Endothelial cell of umbilical vein (primary cell): ENCODE measurements around the gene CERS3. TPM values are rescaled to one million over a fixed set of nuclear protein-coding genes. Genes with fewer than 3 reads are reported as not detected.
A peak's percentile ranks its signal among the peaks of the same experiment; 100 is the strongest.

Experiments used
- Bru-seq: library from RNA; stranded (reverse); fragments of 400-500 nt; gene quantifications from one replicate; lab custom pipeline; 2021; lab: Mats Ljungman, UMichigan
- BruChase-seq, 2 experiments: library from RNA; stranded (reverse); fragments of 400-500 nt; gene quantifications; one replicate each; lab custom pipeline; 2021; lab: Mats Ljungman, UMichigan
- BruUV-seq: library from RNA; stranded (reverse); fragments of 400-500 nt; replicated peaks from 2 replicates; lab custom pipeline; 2021; lab: Mats Ljungman, UMichigan
- CTCF ChIA-PET: fragments of 300-600, 350-600 bp; sonication (Branson Sonifier 250); formaldehyde crosslinking; loops from one replicate; lab custom pipeline; 2021; ENCODE audit warnings: antibody characterized with exemption, inconsistent platforms; lab: Charles Lee
- POLR2A ChIA-PET: fragments of 300-600, 350-600 bp; sonication (Branson Sonifier 250); formaldehyde crosslinking; loops from one replicate; lab custom pipeline; 2021; ENCODE audit warnings: antibody characterized with exemption, inconsistent platforms; lab: Charles Lee
- DNase-seq: peaks from one replicate; pipeline ENCODE4 v3.0.0-alpha.2; 2011; ENCODE audit warnings: low read depth, low spot score
- FAIRE-seq: peaks from 2 replicates; lab custom pipeline; 2011; peaks lifted over from hg19 to GRCh38; lab: Jason Lieb, UNC
- H2AFZ ChIP-seq: 2 replicates; pipeline ENCODE4 v1.6.0; 2012; ENCODE audit warnings: low read depth, low read length, control low read depth, inconsistent platforms
- H3K27ac ChIP-seq: 2 replicates; pipeline ENCODE4 v1.5.1; 2011; ENCODE audit warnings: low read depth, mild to moderate bottlenecking, control low read depth, low read length, moderate library complexity; ENCODE audit not compliant: insufficient read depth
- H3K27me3 ChIP-seq, 2 experiments: 2 replicates each; pipeline versions ENCODE4 v1.6.0 to v1.6.1; 2011; ENCODE audit warnings: low read length in 2 of 2, mixed read lengths in 1 of 2; ENCODE audit not compliant: control insufficient read depth in 2 of 2, insufficient read depth in 2 of 2
- H3K36me3 ChIP-seq, 2 experiments: 2 replicates in 1 of 2; 3 replicates in 1 of 2; pipeline ENCODE4 v1.5.1; 2011; ENCODE audit warnings: low read length in 2 of 2, mild to moderate bottlenecking in 1 of 2, moderate library complexity in 1 of 2; ENCODE audit not compliant: control insufficient read depth in 2 of 2, insufficient read depth in 2 of 2; ENCODE audit errors: extremely low read depth in 1 of 2
- H3K4me1 ChIP-seq: 3 replicates; pipeline ENCODE4 v1.5.1; 2011; ENCODE audit warnings: mild to moderate bottlenecking, low read length; ENCODE audit not compliant: control insufficient read depth, insufficient read depth; ENCODE audit errors: extremely low read depth
- H3K4me2 ChIP-seq: 2 replicates; pipeline ENCODE4 v1.6.1; 2011; ENCODE audit warnings: low read length, control low read depth, mixed read lengths; ENCODE audit not compliant: insufficient read depth
- H3K4me3 ChIP-seq, 3 experiments: fragments of 200-600 bp in 1 of 3; sonication (generic), shearing (Covaris generic) in 1 of 3; replicated peaks in 1 of 3; 2 replicates each; pipeline ENCODE4 v1.5.1; 2011 to 2016; ENCODE audit warnings: control low read depth in 3 of 3, low read length in 3 of 3, mild to moderate bottlenecking in 2 of 3, inconsistent platforms in 1 of 3, low read depth in 1 of 3, moderate library complexity in 1 of 3; ENCODE audit not compliant: insufficient read depth in 1 of 3
- H3K79me2 ChIP-seq: 2 replicates; pipeline ENCODE4 v1.6.0; 2012; ENCODE audit warnings: low read length, inconsistent platforms; ENCODE audit not compliant: control insufficient read depth, insufficient read depth
- H3K9ac ChIP-seq: replicated peaks from 2 replicates; pipeline ENCODE3; 2011; ENCODE audit warnings: low read length, control low read depth; ENCODE audit not compliant: insufficient read depth; ENCODE audit errors: extremely low read depth
- H3K9me1 ChIP-seq: replicated peaks from 3 replicates; pipeline ENCODE4 v1.6.0; 2011; ENCODE audit warnings: mild to moderate bottlenecking, low read length; ENCODE audit not compliant: control insufficient read depth, insufficient read depth; ENCODE audit errors: extremely low read depth
- H3K9me3 ChIP-seq: replicated peaks from 2 replicates; pipeline ENCODE4 v1.5.1; 2012; ENCODE audit warnings: low read length, inconsistent platforms; ENCODE audit not compliant: control insufficient read depth, insufficient read depth
- H4K20me1 ChIP-seq: replicated peaks from 2 replicates; pipeline ENCODE3; 2011; ENCODE audit warnings: mild to moderate bottlenecking, low read length; ENCODE audit not compliant: control insufficient read depth, insufficient read depth; ENCODE audit errors: extremely low read depth
- CTCF ChIP-seq, 2 donors: IDR thresholded peaks; 1 replicate in 1 of 2; 2 replicates in 1 of 2; pipeline ENCODE4 v1.5.1; 2011; ENCODE audit warnings: low read length in 2 of 2, mild to moderate bottlenecking in 2 of 2, moderate library complexity in 2 of 2, control low read depth in 1 of 2, inconsistent platforms in 1 of 2, low read depth in 1 of 2; ENCODE audit not compliant: insufficient read depth in 1 of 2; ENCODE audit errors: extremely low read depth in 1 of 2
- EZH2 ChIP-seq: IDR thresholded peaks from 2 replicates; pipeline ENCODE4 v1.6.1; 2012; ENCODE audit warnings: borderline replicate concordance, low read depth, mild to moderate bottlenecking, moderate library complexity, low read length, inconsistent platforms; ENCODE audit not compliant: severe bottlenecking
- FOS ChIP-seq: IDR thresholded peaks from 2 replicates; pipeline ENCODE4 v1.6.1; 2011; ENCODE audit warnings: mild to moderate bottlenecking, low read length, moderate library complexity, borderline replicate concordance; ENCODE audit not compliant: insufficient read depth
- GATA2 ChIP-seq: IDR thresholded peaks from 2 replicates; pipeline ENCODE4 v1.7.0; 2011; ENCODE audit warnings: low read depth, mild to moderate bottlenecking, moderate library complexity, mixed read lengths, low read length; ENCODE audit not compliant: insufficient read length, insufficient read depth
- JUN ChIP-seq: IDR thresholded peaks from 2 replicates; pipeline ENCODE4 v1.6.1; 2011; ENCODE audit warnings: borderline replicate concordance, low read depth; ENCODE audit not compliant: insufficient read length, insufficient read depth
- MAX ChIP-seq: IDR thresholded peaks from 2 replicates; pipeline ENCODE4 v1.6.1; 2011; ENCODE audit not compliant: insufficient read depth, insufficient read length
- MYC ChIP-seq: IDR thresholded peaks from one replicate; pipeline ENCODE4 v1.6.1; 2011; ENCODE audit warnings: mild to moderate bottlenecking, low read depth, low read length
- POLR2A ChIP-seq: IDR thresholded peaks from 2 replicates; pipeline ENCODE4 v1.6.1; 2012; ENCODE audit warnings: low read depth, mild to moderate bottlenecking, control low read depth, low read length
- POLR2AphosphoS5 ChIP-seq: IDR thresholded peaks from 2 replicates; pipeline ENCODE4 v1.6.1; 2012; ENCODE audit warnings: low read depth, mild to moderate bottlenecking, control low read depth, low read length, moderate library complexity; ENCODE audit not compliant: insufficient read depth
- dilution Hi-C: fragments of 300-500 bp; cut with MboI; formaldehyde crosslinking; loops from one replicate; pipeline ENCODE4 v1.15.0; 2019; ENCODE audit warnings: low sequenced_read_pairs; ENCODE audit not compliant: extremely low pct_ligation_motif_present
- intact Hi-C: fragments of 100-400 bp; cut with micrococcal nuclease; formaldehyde crosslinking; loops from one replicate; pipeline ENCODE4 v1.10.0; 2022
- long read RNA-seq: library from polyadenylated mRNA; stranded (forward); transcript quantifications from one replicate; pipeline ENCODE4 v2.0.0, GENCODE V29; 2021
- polyA minus RNA-seq, 3 experiments: library from RNA; depleted of rRNA, polyadenylated mRNA; stranded (reverse); fragments of >200 nt; gene quantifications; 1 replicate in 1 of 3; 2 replicates in 2 of 3; pipeline ENCODE4 v1.2.3, GENCODE V29; 2011
- polyA plus RNA-seq, 4 experiments: library from polyadenylated mRNA; depleted of rRNA in 3 of 4; stranded (reverse) in 3 of 4; unstranded in 1 of 4; fragments of >200 nt; gene quantifications; 2 replicates each; pipeline versions ENCODE4 v1.2.1 to v1.2.3, GENCODE V29; 2011 to 2012; ENCODE audit warnings: missing spikeins in 1 of 4
- total RNA-seq: library from RNA; stranded (reverse); gene quantifications from 2 replicates; pipeline ENCODE4 v1.2.3, GENCODE V29; 2021

The CERS3 gene
- not detected in 2 replicates for total RNA-seq
- not detected in 2 replicates for polyA plus RNA-seq
- polyA plus RNA-seq (2011; cell fraction: cytosol; rRNA removed), result not detected in 2 replicates
- polyA plus RNA-seq (2011; cell fraction: nucleus; rRNA removed), result not detected in 2 replicates
- polyA plus RNA-seq (2012), result not detected in 2 replicates
- not detected in 2 replicates for polyA minus RNA-seq
- not detected for polyA minus RNA-seq (2011; cell fraction: cytosol; rRNA and poly(A)+ RNA removed)
- not detected in 2 replicates for polyA minus RNA-seq (2011; cell fraction: nucleus; rRNA and poly(A)+ RNA removed)
- percentile 2 among the genes with signal in this experiment for Bru-seq, nascent RNA
- percentile 6 among the genes with signal in this experiment for BruChase-seq, experiment 1, labeled RNA remaining after a 6-hour chase
- percentile 1 among the genes with signal in this experiment for BruChase-seq, experiment 2, labeled RNA remaining after a 2-hour chase
- long read RNA-seq, result 0 reads

- H3K79me2 ChIP-seq, result no peaks in the 10 kb centered on the region
- H3K9me3 ChIP-seq, result no peaks in the 10 kb centered on the region
- no peaks in the 10 kb centered on the region for H3K4me1 ChIP-seq
- no TSS peak for BruUV-seq
- TF ChIP-seq CTCF (IDR thresholded peaks at IDR 0.05; ENCODE audit: extremely low read depth in 1 of 2, insufficient read depth in 1 of 2, low read depth in 1 of 2, low read length in 2 of 2) (no peak), POLR2AphosphoS5 (no peak), MYC (no peak), GATA2 (no peak), POLR2A (no peak), MAX (no peak), JUN (no peak), EZH2 (no peak), FOS (no peak)
- CTCF ChIA-PET, result no interaction called here
- H3K27ac ChIP-seq, result no peak within 1 kb of the TSS
- H4K20me1 ChIP-seq, result no peaks in the 10 kb centered on the region
- DNase-seq (no peak), FAIRE-seq (no peak)
- H3K4me2 ChIP-seq, result no peak within 1 kb of the TSS
- no peaks in the 10 kb centered on the region for H3K9me1 ChIP-seq
- POLR2A ChIA-PET, result no interaction called here
- no peaks in the 10 kb centered on the region for H3K36me3 ChIP-seq
- no peak within 1 kb of the TSS for H3K9ac ChIP-seq
- H3K4me3 ChIP-seq, result no peak within 1 kb of the TSS
- no peak within 1 kb of the TSS for H2AFZ ChIP-seq
- intact Hi-C loops, result no loop called here
- no peaks in the 10 kb centered on the region for H3K27me3 ChIP-seq
- dilution Hi-C loops, result no loop called here
Measured at GRCh38 chr15:100528833-100529428, at the start of gene CERS3. TSS of gene CERS3 (minus strand) at chr15:100528950. CDS start at chr15:100501849, 27,101 bp downstream.
